HCT116 (cell line): Measurements from ENCODE around the gene CDAN1.

Experiments used
- JUND ChIP-seq: IDR thresholded peaks from 2 replicates; pipeline ENCODE4 v1.6.1; 2012
- POLR2A ChIP-seq: IDR thresholded peaks from 2 replicates; pipeline ENCODE4 v1.7.0; 2011; ENCODE audit warnings: borderline replicate concordance; ENCODE audit not compliant: insufficient read depth, insufficient read length; ENCODE audit errors: extremely low read depth
- SP1 ChIP-seq: IDR thresholded peaks from 2 replicates; pipeline ENCODE4 v1.6.1; 2012; ENCODE audit warnings: low read depth
- YY1 ChIP-seq: IDR thresholded peaks from 2 replicates; pipeline ENCODE4 v1.6.1; 2011; ENCODE audit warnings: low read length, low read depth, moderate library complexity, mild to moderate bottlenecking; ENCODE audit not compliant: insufficient replicate concordance; ENCODE audit errors: extremely low read depth
- TF ChIP-seq, protein P1 (sequence below), 3 experiments: fragments of 200-600 bp in 1 of 3; sonication (generic) in 1 of 3; IDR thresholded peaks in 2 of 3; conservative IDR thresholded peaks in 1 of 3; 2 replicates each; pipeline ENCODE4 v1.5.1; 2012 to 2017; ENCODE audit warnings: low read depth in 2 of 3, low read length in 2 of 3, antibody characterized with exemption in 1 of 3, borderline replicate concordance in 1 of 3, control low read depth in 1 of 3, mild to moderate bottlenecking in 1 of 3, mixed read lengths in 1 of 3, mixed run types in 1 of 3, moderate library complexity in 1 of 3; ENCODE audit not compliant: insufficient read depth in 1 of 3

DNA sequence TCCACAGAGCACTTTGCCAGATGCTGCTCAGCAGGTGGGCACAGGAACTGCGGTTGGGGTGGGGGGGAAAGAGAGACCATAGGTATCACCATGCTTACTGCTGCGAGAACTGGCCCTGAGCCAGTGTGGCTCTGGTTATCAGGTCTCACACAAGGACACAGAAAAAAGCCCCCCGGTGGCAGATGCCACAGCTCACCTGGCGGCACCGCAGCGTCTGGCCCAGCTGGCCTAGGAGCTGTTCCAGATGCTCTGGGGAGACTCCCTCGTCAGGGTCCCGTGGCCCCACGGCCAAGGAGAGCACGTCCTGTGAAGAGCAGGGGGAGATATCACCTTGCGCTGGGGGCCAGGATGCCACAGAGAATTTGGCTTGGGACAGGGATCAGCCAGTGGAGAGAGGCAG, 10.8 kb downstream of the CDAN1 start:
- TF ChIP-seq YY1: no peak
- TF ChIP-seq, protein P1, sequence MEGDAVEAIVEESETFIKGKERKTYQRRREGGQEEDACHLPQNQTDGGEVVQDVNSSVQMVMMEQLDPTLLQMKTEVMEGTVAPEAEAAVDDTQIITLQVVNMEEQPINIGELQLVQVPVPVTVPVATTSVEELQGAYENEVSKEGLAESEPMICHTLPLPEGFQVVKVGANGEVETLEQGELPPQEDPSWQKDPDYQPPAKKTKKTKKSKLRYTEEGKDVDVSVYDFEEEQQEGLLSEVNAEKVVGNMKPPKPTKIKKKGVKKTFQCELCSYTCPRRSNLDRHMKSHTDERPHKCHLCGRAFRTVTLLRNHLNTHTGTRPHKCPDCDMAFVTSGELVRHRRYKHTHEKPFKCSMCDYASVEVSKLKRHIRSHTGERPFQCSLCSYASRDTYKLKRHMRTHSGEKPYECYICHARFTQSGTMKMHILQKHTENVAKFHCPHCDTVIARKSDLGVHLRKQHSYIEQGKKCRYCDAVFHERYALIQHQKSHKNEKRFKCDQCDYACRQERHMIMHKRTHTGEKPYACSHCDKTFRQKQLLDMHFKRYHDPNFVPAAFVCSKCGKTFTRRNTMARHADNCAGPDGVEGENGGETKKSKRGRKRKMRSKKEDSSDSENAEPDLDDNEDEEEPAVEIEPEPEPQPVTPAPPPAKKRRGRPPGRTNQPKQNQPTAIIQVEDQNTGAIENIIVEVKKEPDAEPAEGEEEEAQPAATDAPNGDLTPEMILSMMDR (IDR thresholded peaks at IDR 0.05 in 2 of 3, conservative IDR thresholded peaks at IDR 0.05 in 1 of 3; ENCODE audit: borderline replicate concordance in 1 of 3, insufficient read depth in 1 of 3, low read depth in 2 of 3, low read length in 2 of 3): no peak
- no peak for TF ChIP-seq POLR2A
- TF ChIP-seq SP1: no peak
- no peak for TF ChIP-seq JUND
